K562 (cell line): ENCODE data around the gene CDCA7L. TPM values are rescaled to one million over a fixed set of nuclear protein-coding genes. Genes with fewer than 3 reads are reported as not detected.

ENCODE experiments used
- ATAC-seq: fragments of 200-7000 bp; cut with Tn5 transposase; 3 replicates; pipeline ENCODE4 v1.9.1; 2020; ENCODE audit warnings: moderate library complexity
- BruUV-seq: library from RNA; stranded (reverse); fragments of 400-500 nt; replicated peaks from 2 replicates; lab custom pipeline; 2021; lab: Mats Ljungman, UMichigan
- CTCF ChIA-PET: fragments of 300-600 bp; formaldehyde crosslinking; extraction: SDS; loops from one replicate; lab custom pipeline; 2021; ENCODE audit warnings: low intra/inter-chr PET ratio; lab: Yijun Ruan, JAX
- POLR2A ChIA-PET: fragments of 300-600, 350-650 bp; sonication (Branson Sonifier 250); formaldehyde crosslinking; extraction: SDS; loops from one replicate; lab custom pipeline; 2021; ENCODE audit warnings: antibody characterized with exemption, inconsistent platforms; lab: Yijun Ruan, JAX
- DNase-seq, 4 experiments: peaks; one replicate each; pipeline versions ENCODE4 v3.0.0 to v3.0.0-alpha.2; 2011 to 2018; ENCODE audit warnings: low spot score in 3 of 4, mixed read lengths in 3 of 4; ENCODE audit errors: extremely low read depth in 1 of 4
- FAIRE-seq: peaks from 2 replicates; lab custom pipeline; 2011; peaks lifted over from hg19 to GRCh38; lab: Jason Lieb, UNC
- H2AFZ ChIP-seq: 2 replicates; pipeline ENCODE4 v1.6.0; 2011; ENCODE audit warnings: low read depth, low read length, control low read depth, inconsistent platforms
- H3K27ac ChIP-seq: fragments of 200-600 bp; 3 replicates; pipeline ENCODE4 v1.8.0; 2011; ENCODE audit warnings: low read depth, mild to moderate bottlenecking, control low read depth, inconsistent platforms, low read length, moderate library complexity, mixed read lengths; ENCODE audit errors: extremely low read depth
- H3K27me3 ChIP-seq, 2 experiments: fragments of 300-600 bp in 1 of 2; 2 replicates in 1 of 2; 3 replicates in 1 of 2; pipeline versions ENCODE4 v1.6.0 to v1.8.0; 2011; ENCODE audit warnings: inconsistent platforms in 2 of 2, low read length in 2 of 2, mild to moderate bottlenecking in 1 of 2, mixed read lengths in 1 of 2, moderate library complexity in 1 of 2; ENCODE audit not compliant: control insufficient read depth in 2 of 2, insufficient read depth in 2 of 2
- H3K36me3 ChIP-seq: fragments of 300-600 bp; 3 replicates; pipeline ENCODE4 v1.8.0; 2011; ENCODE audit warnings: mild to moderate bottlenecking, low read length, inconsistent platforms; ENCODE audit not compliant: control insufficient read depth, insufficient read depth
- H3K4me1 ChIP-seq, 2 experiments: fragments of 200-600 bp in 1 of 2; replicated peaks in 1 of 2; 2 replicates in 1 of 2; 3 replicates in 1 of 2; pipeline versions ENCODE4 v1.5.1 to v1.8.0; 2011; ENCODE audit warnings: inconsistent platforms in 2 of 2, low read length in 2 of 2, mild to moderate bottlenecking in 1 of 2, mixed read lengths in 1 of 2, moderate library complexity in 1 of 2; ENCODE audit not compliant: control insufficient read depth in 2 of 2, insufficient read depth in 2 of 2
- H3K4me2 ChIP-seq: 2 replicates; pipeline ENCODE4 v1.6.1; 2011; ENCODE audit warnings: low read length, control low read depth, inconsistent platforms, mixed read lengths; ENCODE audit not compliant: insufficient read depth
- H3K4me3 ChIP-seq: fragments of 200-600 bp; sonication (generic), shearing (Covaris generic); 2 replicates; pipeline ENCODE4 v1.5.1; 2016; ENCODE audit warnings: control low read depth, inconsistent platforms
- H3K79me2 ChIP-seq: fragments of 200-600 bp; 3 replicates; pipeline ENCODE4 v1.8.0; 2011; ENCODE audit warnings: low read length, inconsistent platforms; ENCODE audit not compliant: control insufficient read depth, insufficient read depth
- H3K9ac ChIP-seq, 2 experiments: 2 replicates each; pipeline versions ENCODE4 v1.6.0 to v1.6.1; 2011; ENCODE audit warnings: low read depth in 2 of 2, low read length in 2 of 2, control low read depth in 1 of 2, inconsistent platforms in 1 of 2, mild to moderate bottlenecking in 1 of 2, mixed read lengths in 1 of 2; ENCODE audit not compliant: insufficient read depth in 1 of 2
- H3K9me1 ChIP-seq: one replicate; pipeline ENCODE4 v1.6.0; 2011; ENCODE audit warnings: inconsistent platforms, mild to moderate bottlenecking, low read length, moderate library complexity; ENCODE audit not compliant: control insufficient read depth, insufficient read depth
- H3K9me3 ChIP-seq: replicated peaks from 2 replicates; pipeline ENCODE4 v1.5.1; 2011; ENCODE audit warnings: low read depth, low read length, inconsistent platforms; ENCODE audit not compliant: control insufficient read depth, insufficient read depth
- H4K20me1 ChIP-seq: replicated peaks from 2 replicates; pipeline ENCODE4 v1.6.1; 2011; ENCODE audit warnings: low read length, inconsistent platforms, mixed read lengths; ENCODE audit not compliant: control insufficient read depth, insufficient read depth
- DIDO1 ChIP-seq: fragments of 450-650 bp; IDR thresholded peaks from 2 replicates; pipeline ENCODE4 v1.6.1; 2016; ENCODE audit warnings: low read depth, missing biosample characterization, missing genetic modification characterization
- KDM5B ChIP-seq: fragments of 200-600 bp; sonication (generic); IDR thresholded peaks from 2 replicates; pipeline ENCODE4 v1.6.1; 2012; ENCODE audit warnings: low read depth, mild to moderate bottlenecking, moderate library complexity, low read length, control low read depth, inconsistent platforms; ENCODE audit not compliant: insufficient replicate concordance
- MYNN ChIP-seq, 2 experiments: sonication (generic); formaldehyde crosslinking in 1 of 2; IDR thresholded peaks; 2 replicates each; pipeline versions ENCODE4 v1.5.0 to v1.6.1; 2016 to 2020; ENCODE audit warnings: antibody characterized with exemption in 1 of 2, missing genetic modification reagents in 1 of 2
- PCBP1 ChIP-seq: fragments of 200-400 bp; formaldehyde crosslinking; IDR thresholded peaks from 2 replicates; pipeline ENCODE4 v1.6.1; 2018; ENCODE audit warnings: mild to moderate bottlenecking, low read depth, low read length; ENCODE audit not compliant: poor library complexity, severe bottlenecking
- ZBTB7A ChIP-seq: IDR thresholded peaks from 2 replicates; pipeline ENCODE4 v1.6.1; 2011; ENCODE audit warnings: low read depth, mild to moderate bottlenecking, low read length, moderate library complexity, borderline replicate concordance; ENCODE audit not compliant: control insufficient read depth
- ZFP36 ChIP-seq: fragments of 150-350 bp; IDR thresholded peaks from 2 replicates; pipeline ENCODE4 v1.6.1; 2018; ENCODE audit warnings: low read length, low read depth; ENCODE audit not compliant: partially characterized antibody
- ZNF124 ChIP-seq: sonication (generic); formaldehyde crosslinking; IDR thresholded peaks from 2 replicates; pipeline ENCODE4 v1.8.1; 2022; ENCODE audit warnings: missing genetic modification reagents
- ZNF133 ChIP-seq: fragments of 250-450 bp; sonication (Bioruptor Pico); IDR thresholded peaks from 2 replicates; pipeline ENCODE4 v1.4.0; 2020; ENCODE audit warnings: mild to moderate bottlenecking
- ZNF3 ChIP-seq: fragments of 250-450 bp; sonication (Bioruptor Pico); IDR thresholded peaks from 2 replicates; pipeline ENCODE4 v1.5.0; 2021; ENCODE audit warnings: mild to moderate bottlenecking, moderate library complexity
- ZNF764 ChIP-seq: fragments of 250-450 bp; sonication (Bioruptor Pico); IDR thresholded peaks from 2 replicates; pipeline ENCODE4 v1.4.0; 2020; ENCODE audit warnings: low read depth, mild to moderate bottlenecking, moderate library complexity
- WGBS: fragments of 100-300 bp; shearing (Covaris generic); methylation state at CpG from one replicate; pipeline ENCODE4 v1.1.6; 2016; ENCODE audit warnings: low coverage, mixed read lengths; ENCODE audit not compliant: insufficient coverage; ENCODE audit errors: missing lambda C conversion rate; 5-methylcytosine and 5-hydroxymethylcytosine counted together
- in situ Hi-C: fragments of 300-500 bp; cut with MboI; formaldehyde crosslinking; loops from 4 replicates; pipeline ENCODE4 v1.15.0; 2018; ENCODE audit warnings: inconsistent platforms, mixed read lengths
- intact Hi-C: fragments of 100-400 bp; cut with micrococcal nuclease; formaldehyde crosslinking; loops from 2 replicates; pipeline ENCODE4 v1.14.2; 2022
- polyA plus RNA-seq, 8 experiments: library from polyadenylated mRNA; depleted of rRNA in 4 of 8; stranded (reverse) in 5 of 8; unstranded in 3 of 8; fragments of >200 nt; fragmentation: Nextera tagmentation in 2 of 8; fragmentation: Illumina TruSeq in 1 of 8; extraction: Ambion mirVana in 2 of 8; extraction: Trizol in 1 of 8; gene quantifications; 2 replicates each; pipeline versions ENCODE4 v1.2.1 to v1.2.3, GENCODE V29; 2011 to 2014; ENCODE audit warnings: inconsistent platforms in 1 of 8, missing spikeins in 1 of 8
- total RNA-seq, 7 experiments: library from RNA; depleted of rRNA in 6 of 7; stranded (reverse); fragments of >200 nt in 6 of 7; fragmentation: Illumina TruSeq in 2 of 7; extraction: Trizol in 2 of 7; gene quantifications; 2 replicates each; pipeline versions ENCODE4 v1.2.1 to v1.2.3, GENCODE V29; 2011 to 2021; ENCODE audit warnings: low replicate concordance in 1 of 7
- TF ChIP-seq, protein P1 (sequence below): fragments of 450-650 bp; IDR thresholded peaks from 2 replicates; pipeline ENCODE4 v1.7.0; 2016; ENCODE audit warnings: borderline replicate concordance
- TF ChIP-seq, protein P2 (sequence below): fragments of 250-450 bp; sonication (Bioruptor Pico); IDR thresholded peaks from 2 replicates; pipeline ENCODE4 v1.5.1; 2021; ENCODE audit warnings: mild to moderate bottlenecking
- TF ChIP-seq, protein P3 (sequence below): IDR thresholded peaks from 2 replicates; pipeline ENCODE4 v1.6.1; 2012; ENCODE audit warnings: low read depth, low read length, improper control_type of control experiment, borderline replicate concordance

Gene CDCA7L
- total and polyA plus RNA-seq, 9 of the 15 experiments (the other 6 are each of a cell fraction or from before 2014, with no cell fraction given), result 1.9 to 32.4 (median 3.1) TPM

DNA sequence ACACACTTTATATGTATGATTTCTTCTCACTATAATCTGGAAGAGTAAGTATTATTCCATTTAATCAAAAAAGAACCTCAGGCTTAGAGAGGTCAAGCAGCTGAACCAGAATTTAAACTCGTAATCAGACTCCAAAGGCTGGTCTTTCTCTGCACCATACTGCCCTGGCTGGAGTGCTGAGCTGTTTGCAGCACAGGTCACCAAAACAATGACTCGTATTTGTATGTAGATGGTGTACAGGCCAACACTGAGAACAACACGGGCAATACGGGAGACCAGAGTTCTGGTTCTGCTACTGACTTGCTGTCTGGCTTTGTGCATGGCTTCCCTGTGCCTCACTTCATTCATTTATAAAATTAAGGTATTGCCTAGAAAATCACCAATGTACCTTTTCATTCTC lies 57.9 kb downstream of the CDCA7L start:
- 0% methylated on average over 4 of the region's 4 CpGs for WGBS
- H3K27me3 ChIP-seq, result no peaks in the 10 kb centered on the region; a peak in 2 of 5 replicates
- H3K4me3 ChIP-seq, result no peak overlapping the region
- TF ChIP-seq, protein P1, sequence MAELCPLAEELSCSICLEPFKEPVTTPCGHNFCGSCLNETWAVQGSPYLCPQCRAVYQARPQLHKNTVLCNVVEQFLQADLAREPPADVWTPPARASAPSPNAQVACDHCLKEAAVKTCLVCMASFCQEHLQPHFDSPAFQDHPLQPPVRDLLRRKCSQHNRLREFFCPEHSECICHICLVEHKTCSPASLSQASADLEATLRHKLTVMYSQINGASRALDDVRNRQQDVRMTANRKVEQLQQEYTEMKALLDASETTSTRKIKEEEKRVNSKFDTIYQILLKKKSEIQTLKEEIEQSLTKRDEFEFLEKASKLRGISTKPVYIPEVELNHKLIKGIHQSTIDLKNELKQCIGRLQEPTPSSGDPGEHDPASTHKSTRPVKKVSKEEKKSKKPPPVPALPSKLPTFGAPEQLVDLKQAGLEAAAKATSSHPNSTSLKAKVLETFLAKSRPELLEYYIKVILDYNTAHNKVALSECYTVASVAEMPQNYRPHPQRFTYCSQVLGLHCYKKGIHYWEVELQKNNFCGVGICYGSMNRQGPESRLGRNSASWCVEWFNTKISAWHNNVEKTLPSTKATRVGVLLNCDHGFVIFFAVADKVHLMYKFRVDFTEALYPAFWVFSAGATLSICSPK, result no peak
- TF ChIP-seq, protein P2, sequence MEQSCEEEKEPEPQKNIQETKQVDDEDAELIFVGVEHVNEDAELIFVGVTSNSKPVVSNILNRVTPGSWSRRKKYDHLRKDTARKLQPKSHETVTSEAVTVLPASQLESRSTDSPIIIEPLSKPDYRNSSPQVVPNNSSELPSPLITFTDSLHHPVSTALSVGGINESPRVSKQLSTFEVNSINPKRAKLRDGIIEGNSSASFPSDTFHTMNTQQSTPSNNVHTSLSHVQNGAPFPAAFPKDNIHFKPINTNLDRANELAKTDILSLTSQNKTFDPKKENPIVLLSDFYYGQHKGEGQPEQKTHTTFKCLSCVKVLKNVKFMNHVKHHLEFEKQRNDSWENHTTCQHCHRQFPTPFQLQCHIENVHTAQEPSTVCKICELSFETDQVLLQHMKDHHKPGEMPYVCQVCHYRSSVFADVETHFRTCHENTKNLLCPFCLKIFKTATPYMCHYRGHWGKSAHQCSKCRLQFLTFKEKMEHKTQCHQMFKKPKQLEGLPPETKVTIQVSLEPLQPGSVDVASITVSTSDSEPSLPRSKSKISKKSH, result no peak
- TF ChIP-seq ZNF133 (CRISPR knock-in tag) (no peak), ZBTB7A (no peak), DIDO1 (tag) (no peak), MYNN (IDR thresholded peaks at IDR 0.05) (no peak), MYNN (CRISPR knock-in tag; IDR thresholded peaks at IDR 0.05) (no peak), KDM5B (no peak), ZNF124 (CRISPR knock-in tag) (no peak), ZNF3 (CRISPR knock-in tag) (no peak), ZFP36 (no peak), PCBP1 (no peak), ZNF764 (CRISPR knock-in tag) (no peak)
- TF ChIP-seq, protein P3, sequence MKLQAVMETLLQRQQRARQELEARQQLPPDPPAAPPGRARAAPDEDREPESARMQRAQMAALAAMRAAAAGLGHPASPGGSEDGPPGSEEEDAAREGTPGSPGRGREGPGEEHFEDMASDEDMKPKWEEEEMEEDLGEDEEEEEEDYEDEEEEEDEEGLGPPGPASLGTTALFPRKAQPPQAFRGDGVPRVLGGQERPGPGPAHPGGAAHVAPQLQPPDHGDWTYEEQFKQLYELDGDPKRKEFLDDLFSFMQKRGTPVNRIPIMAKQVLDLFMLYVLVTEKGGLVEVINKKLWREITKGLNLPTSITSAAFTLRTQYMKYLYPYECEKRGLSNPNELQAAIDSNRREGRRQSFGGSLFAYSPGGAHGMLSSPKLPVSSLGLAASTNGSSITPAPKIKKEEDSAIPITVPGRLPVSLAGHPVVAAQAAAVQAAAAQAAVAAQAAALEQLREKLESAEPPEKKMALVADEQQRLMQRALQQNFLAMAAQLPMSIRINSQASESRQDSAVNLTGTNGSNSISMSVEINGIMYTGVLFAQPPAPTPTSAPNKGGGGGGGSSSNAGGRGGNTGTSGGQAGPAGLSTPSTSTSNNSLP, result no peak
- TF ChIP-seq, all 486 proteins: peak for 0
- Histone ChIP-seq H3K27ac (no peak overlapping the region), H2AFZ (no peak overlapping the region), H3K9me1 (no peaks in the 10 kb centered on the region), H3K36me3 (no peaks in the 10 kb centered on the region), H3K9me3 (no peaks in the 10 kb centered on the region), H4K20me1 (no peaks in the 10 kb centered on the region), H3K4me1 (no peaks in the 10 kb centered on the region), H3K9ac (no peak overlapping the region), H3K79me2 (no peaks in the 10 kb centered on the region), H3K4me2 (no peak overlapping the region)
- in situ Hi-C loops, result no loop called here
- ChIA-PET POLR2A (no interaction called here), CTCF (no interaction called here)
- no peak for DNase-seq
- BruUV-seq, result no TSS peak
- no peak for ATAC-seq
- no peak for FAIRE-seq
- intact Hi-C loops, result no loop called here
